Measurements from ENCODE around the gene WTIP. TPM values are rescaled to one million over a fixed set of nuclear protein-coding genes. Genes with fewer than 3 reads are reported as not detected.

Gene WTIP
- total RNA-seq, 1 experiment from 2014 or later: 8.4 TPM

- DNase-seq (ENCODE audit: low read depth, low spot score) (no peak), ATAC-seq (no peak)
- no peaks in the 10 kb centered on the region for H3K79me2 ChIP-seq (ENCODE audit: insufficient read depth, low read length)
- no peaks in the 10 kb centered on the region for H3K9me2 ChIP-seq (ENCODE audit: insufficient read depth)
- no peak for TF ChIP-seq JUND (IDR thresholded peaks at IDR 0.05)
- no peak for TF ChIP-seq EZH2phosphoT487 (IDR thresholded peaks at IDR 0.05; ENCODE audit: borderline replicate concordance)
- TF ChIP-seq ZFX (IDR thresholded peaks at IDR 0.05): no peak
- TF ChIP-seq FOSL1 (IDR thresholded peaks at IDR 0.05; ENCODE audit: low read depth): no peak
- no peak for TF ChIP-seq SRF (IDR thresholded peaks at IDR 0.05; ENCODE audit: low read depth)
- no peak for TF ChIP-seq SIN3A (IDR thresholded peaks at IDR 0.05; ENCODE audit: low read depth)
- no peak for TF ChIP-seq EGR1 (IDR thresholded peaks at IDR 0.05; ENCODE audit: low read depth)
- TF ChIP-seq YY1 (IDR thresholded peaks at IDR 0.05; ENCODE audit: extremely low read depth, insufficient replicate concordance, low read depth, low read length): no peak
- no peak for TF ChIP-seq TCF7L2 (IDR thresholded peaks at IDR 0.05; ENCODE audit: borderline replicate concordance, extremely low read depth, insufficient read depth, insufficient read length)
- TF ChIP-seq RAD21 (IDR thresholded peaks at IDR 0.05; ENCODE audit: low read depth): no peak
- no peak for TF ChIP-seq ZNF274 (IDR thresholded peaks at IDR 0.05; ENCODE audit: low read depth, low read length)
- H3K4me3 ChIP-seq (replicated peaks in 1 of 2; ENCODE audit: low read depth in 1 of 2, low read length in 2 of 2): no peak overlapping the region
- POLR2A ChIA-PET: no interaction called here
- no peaks in the 10 kb centered on the region for H3K36me3 ChIP-seq (ENCODE audit: control insufficient read depth in 1 of 2, insufficient read depth in 2 of 2, low read length in 2 of 2)
- CTCF ChIA-PET: no interaction called here
- intact Hi-C loops (cut with micrococcal nuclease): no loop called here
- no peaks in the 10 kb centered on the region for H3K27me3 ChIP-seq (ENCODE audit: insufficient read depth, low read length)
- RAD21 ChIA-PET (ENCODE audit: low non-redundant PET in 1 of 2, low total read pairs in 2 of 2, uncharacterized antibody in 2 of 2, unreplicated experiment in 2 of 2): no interaction called here
- no TSS peak for BruUV-seq (replicated peaks)
- H3K4me2 ChIP-seq (ENCODE audit: low read length): no peak overlapping the region
- no peak overlapping the region for H3K9ac ChIP-seq (ENCODE audit: low read length)
- no peaks in the 10 kb centered on the region for H4K20me1 ChIP-seq (ENCODE audit: insufficient read depth)
- H3K4me1 ChIP-seq (ENCODE audit: control insufficient read depth in 1 of 2, insufficient read depth in 2 of 2, low read length in 2 of 2): peaks cover 0 to 4% of the 10 kb centered on the region in 2 experiments; a peak in 2 of 4 replicates
- H3K9me3 ChIP-seq (ENCODE audit: control insufficient read depth in 1 of 2, insufficient read depth in 1 of 2, low read depth in 1 of 2, low read length in 2 of 2): no peaks in the 10 kb centered on the region
- no peak overlapping the region for H3K27ac ChIP-seq (ENCODE audit: low read depth, low read length)
- no peak overlapping the region for H2AFZ ChIP-seq (ENCODE audit: low read depth, low read length, poor library complexity, severe bottlenecking)
Observed at GRCh38 chr19:34504273-34504808, 22.8 kb downstream of the WTIP start.

GRCh38 chr19:34504809-34505291 is 23.3 kb downstream of the WTIP start:
- no peak overlapping the region for H3K27ac ChIP-seq (ENCODE audit: low read depth, low read length)
- H3K9me3 ChIP-seq (ENCODE audit: control insufficient read depth in 1 of 2, insufficient read depth in 1 of 2, low read depth in 1 of 2, low read length in 2 of 2): no peaks in the 10 kb centered on the region
- H3K4me3 ChIP-seq (replicated peaks in 1 of 2; ENCODE audit: low read depth in 1 of 2, low read length in 2 of 2): no peak overlapping the region
- H4K20me1 ChIP-seq (ENCODE audit: insufficient read depth): no peaks in the 10 kb centered on the region
- no peak overlapping the region for H3K4me2 ChIP-seq (ENCODE audit: low read length)
- BruUV-seq (replicated peaks): no TSS peak
- intact Hi-C loops (cut with micrococcal nuclease): no loop called here
- H3K9me2 ChIP-seq (ENCODE audit: insufficient read depth): no peaks in the 10 kb centered on the region
- ChIA-PET POLR2A (no interaction called here), RAD21 (ENCODE audit: low non-redundant PET in 1 of 2, low total read pairs in 2 of 2, uncharacterized antibody in 2 of 2, unreplicated experiment in 2 of 2) (no interaction called here), CTCF (no interaction called here)
- ATAC-seq: no peak
- no peak overlapping the region for H2AFZ ChIP-seq (ENCODE audit: low read depth, low read length, poor library complexity, severe bottlenecking)
- no peak for DNase-seq (ENCODE audit: low read depth, low spot score)
- H3K9ac ChIP-seq (ENCODE audit: low read length): no peak overlapping the region
- no peaks in the 10 kb centered on the region for H3K27me3 ChIP-seq (ENCODE audit: insufficient read depth, low read length)
- TF ChIP-seq, protein P1, sequence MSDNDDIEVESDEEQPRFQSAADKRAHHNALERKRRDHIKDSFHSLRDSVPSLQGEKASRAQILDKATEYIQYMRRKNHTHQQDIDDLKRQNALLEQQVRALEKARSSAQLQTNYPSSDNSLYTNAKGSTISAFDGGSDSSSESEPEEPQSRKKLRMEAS (IDR thresholded peaks at IDR 0.05): no peak
- H3K79me2 ChIP-seq (ENCODE audit: insufficient read depth, low read length): no peaks in the 10 kb centered on the region
- no peaks in the 10 kb centered on the region for H3K36me3 ChIP-seq (ENCODE audit: control insufficient read depth in 1 of 2, insufficient read depth in 2 of 2, low read length in 2 of 2)
- H3K4me1 ChIP-seq (ENCODE audit: control insufficient read depth in 1 of 2, insufficient read depth in 2 of 2, low read length in 2 of 2): peaks cover 0 to 4% of the 10 kb centered on the region in 2 experiments; a peak in 2 of 4 replicates

Data from HCT116 (cell line).